GM23248 (cell line): ENCODE data around the gene PDZRN4.

Experiments used
- EZH2 ChIP-seq: fragments of 200-600 bp; sonication (generic); IDR thresholded peaks from 2 replicates; pipeline ENCODE4 v1.6.1; 2018; ENCODE audit warnings: antibody characterized with exemption, mild to moderate bottlenecking; ENCODE audit not compliant: insufficient read depth, poor library complexity, severe bottlenecking
- EZH2phosphoT487 ChIP-seq: fragments of 200-600 bp; sonication (generic); IDR thresholded peaks from 2 replicates; pipeline ENCODE4 v1.6.1; 2018; ENCODE audit warnings: antibody characterized with exemption, moderate library complexity, mild to moderate bottlenecking, low read depth; ENCODE audit not compliant: insufficient read depth

DNA sequence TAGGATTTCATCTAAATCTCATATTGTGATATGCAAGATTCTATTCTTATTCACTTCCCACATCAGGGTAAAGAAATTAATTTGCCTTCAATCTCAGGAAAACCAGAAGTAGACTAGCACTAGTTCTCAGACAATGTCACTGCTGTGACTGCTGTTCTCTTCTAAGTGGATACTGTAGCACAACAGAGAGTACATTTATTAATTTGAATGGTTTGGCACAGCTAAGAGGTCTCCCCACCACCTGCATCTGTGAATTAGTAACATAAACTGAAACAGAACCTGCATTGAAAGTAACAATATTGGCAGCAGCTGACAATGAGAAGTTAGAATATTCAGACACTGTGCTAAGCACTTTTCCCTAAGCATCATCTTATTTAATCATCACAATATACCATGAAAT is 253.1 kb downstream of the PDZRN4 start:
- no peak for TF ChIP-seq EZH2
- no peak for TF ChIP-seq EZH2phosphoT487
